ENCODE results near the gene ARL6IP1.

- TF ChIP-seq BHLHE40 (IDR thresholded peaks at IDR 0.05; ENCODE audit: low read depth, low read length) (no peak), CTCF (IDR thresholded peaks at IDR 0.05) (no peak), RCOR1 (IDR thresholded peaks at IDR 0.05; ENCODE audit: low read depth, low read length) (no peak), PHF8 (IDR thresholded peaks at IDR 0.05; ENCODE audit: borderline replicate concordance, low read depth) (no peak), CBX8 (IDR thresholded peaks at IDR 0.05) (no peak)
Observed at GRCh38 chr16:18800293-18800692, 1.1 kb downstream of the ARL6IP1 start.
